ENCODE measurements around the gene ERICH6B. TPM values are rescaled to one million over a fixed set of nuclear protein-coding genes. Genes with fewer than 3 reads are reported as not detected.

Gene ERICH6B
- not detected for total RNA-seq

DNA sequence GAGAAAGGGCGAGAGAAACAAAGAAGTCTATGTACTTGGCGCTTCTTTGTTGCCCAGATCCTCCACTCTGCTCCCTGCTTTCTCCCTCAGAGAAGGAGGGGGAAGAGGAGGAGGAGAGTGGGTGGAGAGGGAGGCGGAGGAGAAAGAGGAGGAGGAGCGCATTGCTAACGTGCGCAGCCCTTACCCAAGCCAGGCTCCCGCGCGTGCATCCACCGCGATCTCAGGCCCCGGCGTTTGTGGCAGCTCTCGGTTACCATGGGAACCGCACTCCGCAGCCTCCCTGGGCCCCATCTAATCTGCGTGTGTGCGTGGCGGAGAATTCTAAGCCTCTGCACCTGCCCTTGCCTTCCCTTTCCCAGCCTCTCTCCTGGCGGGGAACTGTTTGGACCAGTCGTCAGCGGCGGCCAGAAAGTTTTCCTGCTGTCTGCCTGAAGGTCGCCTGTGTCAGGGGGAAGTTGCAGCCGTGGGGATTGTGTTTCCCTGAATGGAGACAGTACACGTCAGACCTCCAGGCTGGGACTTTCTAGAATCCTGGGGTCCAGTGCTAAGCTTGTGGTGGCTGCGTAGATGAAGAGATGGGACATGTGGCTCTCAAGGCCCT is at the start of gene ERICH6B:
ERICH6B (minus strand) TSS at position 239 of the 601 bp plus-strand sequence. CDS start 18,734 bp downstream, outside the sequence.

Small RNA genes within 50 kb of the gene (small RNA-seq; reads per million reads assigned to genes)
- gene RNA5SP27 (ENCODE audit: low replicate concordance) = not detected
- gene TIMM9P3 (ENCODE audit: low replicate concordance) = not detected

Other genes starting within 250 kb of the ERICH6B start
- gene SLC25A30, start 197.4 kb downstream of the ERICH6B start, total RNA-seq = 29.8 TPM
- 59.3 TPM for gene COG3, start 150.8 kb downstream of the ERICH6B start, total RNA-seq
- gene CBY2, start 86.6 kb upstream of the ERICH6B start, total RNA-seq = 0.99 TPM
- 0.99 TPM for gene SIAH3, start 236.0 kb upstream of the ERICH6B start, total RNA-seq